Measurements from ENCODE around the gene WDCP. TPM values are rescaled to one million over a fixed set of nuclear protein-coding genes. Genes with fewer than 3 reads are reported as not detected.
"Not testable (repeated sequence)": the region's sequence is repeated elsewhere in the genome, so short reads cannot be mapped to it uniquely, and the experiment has no call there.

Gene WDCP
- 11.8 TPM for total RNA-seq

- intact Hi-C loops (cut with DNase I): no loop called here
Measured at GRCh38 chr2:24046930-24047702, at the start of gene WDCP. TSS of gene WDCP (minus strand) at chr2:24047391. CDS start at chr2:24039494, 7,897 bp downstream.

DNA sequence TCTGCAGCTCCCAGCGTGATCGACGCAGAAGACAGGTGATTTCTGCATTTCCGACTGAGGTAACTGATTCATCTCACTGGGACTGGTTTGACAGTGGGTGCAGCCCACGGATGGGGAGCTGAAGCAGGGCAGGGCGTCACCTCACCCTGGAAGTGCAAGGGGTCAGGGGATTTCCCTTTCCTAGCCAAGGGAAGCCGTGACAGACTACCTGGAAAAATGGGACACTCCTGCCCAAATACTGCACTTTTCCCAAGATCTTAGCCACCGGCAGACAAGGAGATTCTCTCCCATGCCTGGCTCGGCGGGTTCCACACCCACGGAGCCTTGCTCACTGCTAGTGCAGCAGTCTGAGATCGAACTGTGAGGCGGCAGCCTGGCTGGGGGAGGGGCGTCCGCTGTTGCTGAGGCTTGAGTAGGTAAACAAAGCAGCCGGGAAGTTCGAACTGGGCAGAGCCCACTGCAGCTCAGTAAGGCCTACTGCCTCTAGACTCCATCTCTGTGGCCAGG is 48.0 kb upstream of the WDCP start:
- DNase-seq (ENCODE audit: low spot score); intact Hi-C loops (cut with DNase I): not testable (repeated sequence)

More at GRCh38 chr2:24046930-24047702, at the start of gene WDCP:
- ATAC-seq (peak; percentile 100), DNase-seq (ENCODE audit: low spot score) (peak; percentile 95)

DNA sequence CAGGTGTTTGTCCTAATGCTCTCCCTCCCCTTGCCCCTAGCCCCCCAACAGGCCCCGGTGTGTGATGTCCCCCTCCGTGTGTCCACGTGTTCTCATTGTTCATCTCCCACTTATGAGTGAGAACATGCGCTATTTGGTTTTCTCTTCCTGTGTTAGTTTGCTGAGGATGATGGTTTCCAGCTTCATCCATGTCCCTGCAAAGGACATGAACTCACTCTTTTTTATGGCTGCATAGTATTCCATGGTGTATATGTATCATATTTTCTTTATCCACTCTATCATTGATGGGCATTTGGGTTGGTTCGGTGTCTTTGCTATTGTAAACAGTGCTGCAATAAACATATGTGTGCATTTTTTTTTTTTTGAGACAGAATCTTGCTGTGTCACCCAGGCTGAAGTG is 46.1 kb upstream of the WDCP start:
- DNase-seq (ENCODE audit: low spot score); ATAC-seq; intact Hi-C loops (cut with DNase I): not testable (repeated sequence)

More for the DNA sequence above, 48.0 kb upstream of the WDCP start:
- ATAC-seq: not testable (repeated sequence)

- intact Hi-C loops (cut with DNase I): loop anchor here (10.0 kb wide), 1 partner anchor 296 kb away; no protein-coding TSS in a partner anchor
- DNase-seq (ENCODE audit: low spot score) (no peak), ATAC-seq (no peak)
Measured at GRCh38 chr2:24088821-24089359, 41.7 kb upstream of the WDCP start.

DNA sequence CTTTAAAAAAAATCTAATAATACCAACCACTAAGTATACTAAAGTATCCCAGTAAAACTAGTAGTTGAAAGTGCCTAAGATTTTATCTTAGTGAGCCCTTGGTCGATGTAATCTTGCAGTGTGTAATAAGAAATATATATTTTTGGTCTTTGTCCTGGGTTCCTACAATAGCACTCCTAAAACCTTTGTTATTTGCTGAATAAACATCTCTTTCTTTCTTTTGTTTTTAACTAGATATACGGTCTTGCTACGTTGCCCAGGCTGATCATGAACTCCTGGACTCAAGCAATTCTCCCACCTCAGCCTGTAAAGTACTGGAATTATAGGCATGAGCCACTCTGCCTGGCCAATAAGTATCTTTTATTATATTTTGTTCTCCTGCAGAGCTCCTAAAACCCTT is 39.8 kb upstream of the WDCP start:
- no peak for DNase-seq (ENCODE audit: low spot score)
- no peak for ATAC-seq
- intact Hi-C loops (cut with DNase I): loop anchor here (10.0 kb wide), 1 partner anchor 298 kb away; no protein-coding TSS in a partner anchor

- intact Hi-C loops (cut with DNase I): loop anchor here (10.0 kb wide), 1 partner anchor 299 kb away; no protein-coding TSS in a partner anchor
- ATAC-seq: no peak
- no peak for DNase-seq (ENCODE audit: low spot score)
Measured at GRCh38 chr2:24086241-24086640, 39.0 kb upstream of the WDCP start.

DNA sequence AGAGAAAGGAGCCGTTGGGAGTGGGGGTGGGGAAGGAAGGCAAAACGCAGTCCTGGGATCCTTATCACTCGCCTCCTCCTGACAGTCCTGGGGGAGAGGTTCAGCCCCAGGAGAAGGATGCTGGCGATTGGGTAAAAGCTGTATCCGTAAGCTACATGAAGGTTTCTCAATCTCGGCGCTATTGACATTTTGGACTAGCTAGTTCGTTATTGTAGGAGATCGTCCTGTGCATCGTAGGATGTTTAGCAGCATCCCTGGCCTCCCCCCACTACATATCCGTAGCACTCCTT is 38.0 kb upstream of the WDCP start:
- intact Hi-C loops (cut with DNase I): loop anchor here (2.0 to 10.0 kb wide), 2 partner anchors 158 to 300 kb away; partner anchors contain the start of gene ATAD2B
- ATAC-seq (peak; percentile 33), DNase-seq (ENCODE audit: low spot score) (no peak)

DNA sequence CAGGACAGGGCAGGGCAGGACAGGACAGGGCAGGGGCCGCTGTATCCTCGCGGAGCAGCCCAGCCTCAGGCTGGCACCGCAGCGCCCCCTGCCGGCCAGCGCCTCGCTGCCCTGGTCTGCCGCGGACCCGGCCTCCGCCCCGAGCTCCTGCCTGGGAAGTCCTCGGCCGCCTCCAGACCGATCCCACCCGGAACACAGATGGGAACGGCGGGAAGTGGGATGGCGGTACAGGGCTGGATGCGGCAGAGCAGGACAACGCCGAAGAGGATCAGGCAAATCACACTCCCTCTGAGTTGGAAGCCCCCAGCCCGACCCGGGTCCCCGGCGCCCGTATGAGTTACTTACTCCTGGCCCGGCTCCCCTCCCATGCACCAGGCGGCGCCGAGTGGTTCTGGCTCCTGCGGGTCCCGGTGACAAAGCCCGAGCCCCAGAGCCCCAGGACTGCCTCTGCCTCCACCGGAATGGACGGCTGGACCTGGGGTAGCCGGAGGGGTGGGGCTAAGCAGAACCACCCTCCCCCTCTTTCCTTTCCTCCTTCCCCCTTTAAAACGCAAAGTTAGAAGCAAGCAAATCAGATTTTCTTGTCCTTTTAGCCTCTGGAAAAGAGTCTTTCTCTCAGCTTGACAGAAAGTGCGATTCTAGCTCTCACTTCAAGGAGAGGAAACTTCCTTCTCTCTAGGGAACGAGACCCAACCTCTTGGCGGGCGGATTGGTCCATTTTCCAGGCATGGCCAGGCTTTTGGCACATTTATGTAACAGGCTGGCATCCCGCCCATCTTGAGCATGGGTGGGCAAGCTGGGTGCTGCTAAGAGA is 37.4 kb upstream of the WDCP start, which contains the start of gene TP53I3:
Gene TP53I3, minus strand, starts transcription at position 449 of the 814 bp plus-strand sequence. CDS start 508 bp downstream, outside the sequence.
- intact Hi-C loops (cut with DNase I): loop anchor here (2.0 to 10.0 kb wide), 2 partner anchors 158 to 300 kb away; partner anchors contain the start of gene ATAD2B
- peak; percentile 96 for ATAC-seq

GRCh38 chr2:24083567-24084385 is 36.6 kb upstream of the WDCP start:
- intact Hi-C loops (cut with DNase I): loop anchor here (2.0 to 10.0 kb wide), 2 partner anchors 157 to 301 kb away; partner anchors contain the start of gene ATAD2B
- peak; percentile 69 for ATAC-seq
- no peak for DNase-seq (ENCODE audit: low spot score)

More for the DNA sequence above, 37.4 kb upstream of the WDCP start, which contains the start of gene TP53I3:
- peak; percentile 93 for DNase-seq (ENCODE audit: low spot score)

DNA sequence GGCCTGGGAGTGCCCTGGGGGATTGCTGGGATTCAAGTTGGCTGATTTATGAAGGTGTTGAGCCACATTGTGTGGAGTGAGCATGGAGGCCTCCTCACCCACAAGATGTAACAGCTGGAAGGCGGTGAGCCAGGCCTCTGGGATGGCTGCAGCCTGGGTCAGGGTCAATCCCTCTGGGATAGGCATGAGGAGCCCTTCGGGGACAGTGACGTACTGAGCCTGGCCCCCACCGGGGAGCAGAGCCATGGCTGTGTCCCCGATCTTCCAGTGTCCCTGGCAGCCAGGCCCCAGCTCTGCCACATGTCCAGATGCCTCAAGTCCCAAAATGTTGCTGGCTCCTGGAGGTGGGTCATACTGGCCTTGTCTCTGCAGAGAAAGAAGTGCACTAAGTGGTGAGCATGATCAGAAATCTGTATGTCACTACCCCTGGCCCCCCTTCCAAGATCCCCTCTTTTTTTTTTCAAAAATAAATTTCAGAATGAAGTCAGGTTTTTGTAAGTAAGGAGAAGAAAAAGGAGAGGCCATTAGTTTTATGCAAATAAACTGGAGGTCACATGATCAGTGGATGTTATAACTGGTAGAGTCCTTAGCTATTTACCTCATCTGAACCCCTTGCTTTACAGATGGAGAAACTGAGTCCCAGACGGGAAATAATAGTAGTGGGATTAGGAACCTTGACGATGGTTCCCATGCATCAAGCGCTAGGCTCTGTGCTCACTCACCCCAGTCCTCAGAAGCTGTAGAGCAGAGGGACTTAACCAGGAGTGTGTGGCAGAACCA is 35.8 kb upstream of the WDCP start:
- DNase-seq (ENCODE audit: low spot score): no peak
- intact Hi-C loops (cut with DNase I): loop anchor here (10.0 kb wide), 1 partner anchor 302 kb away; no protein-coding TSS in a partner anchor
- no peak for ATAC-seq

- intact Hi-C loops (cut with DNase I): loop anchor here (10.0 kb wide), 1 partner anchor 304 kb away; no protein-coding TSS in a partner anchor
- ATAC-seq (no peak), DNase-seq (ENCODE audit: low spot score) (no peak)
Measured at GRCh38 chr2:24080701-24081100, 33.5 kb upstream of the WDCP start.

DNA sequence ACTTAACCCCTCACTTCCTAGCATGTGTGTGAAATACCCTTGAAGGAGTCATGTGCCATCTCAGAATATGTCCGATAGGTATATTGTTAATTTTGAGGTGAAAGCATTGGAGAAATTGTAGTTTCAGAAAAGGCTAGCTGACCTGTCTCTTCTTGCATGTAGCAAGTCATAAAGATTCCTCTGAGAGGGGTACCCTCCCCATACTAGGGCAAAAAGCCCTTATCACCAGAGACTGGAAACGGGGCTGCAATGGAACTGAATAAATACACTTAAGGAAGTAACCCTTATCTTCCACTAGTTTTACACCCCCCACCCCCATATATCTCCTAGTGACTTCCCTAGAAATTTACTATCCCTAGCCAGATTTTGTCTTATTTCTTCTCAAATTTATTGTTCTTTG is 30.7 kb upstream of the WDCP start:
- ATAC-seq (no peak), DNase-seq (ENCODE audit: low spot score) (no peak)
- intact Hi-C loops (cut with DNase I): loop anchor here (10.0 kb wide), 1 partner anchor 1293 kb away; no protein-coding TSS in a partner anchor

DNA sequence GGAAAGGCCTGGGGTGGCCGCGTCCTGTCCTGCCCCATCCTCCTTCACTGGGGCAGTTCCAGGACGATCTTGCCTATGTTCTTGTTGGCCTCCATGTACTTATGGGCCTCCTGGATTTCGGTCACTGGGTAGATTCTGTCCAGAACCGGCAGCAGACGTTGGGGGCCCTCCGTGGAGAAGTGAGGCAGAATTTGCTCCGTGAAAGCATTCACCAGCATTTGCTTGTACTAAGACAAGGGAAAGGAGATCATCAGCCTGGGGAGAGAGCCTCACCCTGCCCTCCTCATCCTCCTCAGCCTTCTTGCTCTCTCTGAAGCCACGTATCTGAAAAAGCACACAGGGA is 30.3 kb upstream of the WDCP start:
- DNase-seq (ENCODE audit: low spot score) (no peak), ATAC-seq (no peak)
- intact Hi-C loops (cut with DNase I): loop anchor here (10.0 kb wide), 1 partner anchor 1293 kb away; no protein-coding TSS in a partner anchor

GRCh38 chr2:24076849-24077534 is 29.8 kb upstream of the WDCP start:
- ATAC-seq: peak; percentile 6
- no peak for DNase-seq (ENCODE audit: low spot score)
- intact Hi-C loops (cut with DNase I): loop anchor here (10.0 kb wide), 1 partner anchor 1292 kb away; no protein-coding TSS in a partner anchor

DNA sequence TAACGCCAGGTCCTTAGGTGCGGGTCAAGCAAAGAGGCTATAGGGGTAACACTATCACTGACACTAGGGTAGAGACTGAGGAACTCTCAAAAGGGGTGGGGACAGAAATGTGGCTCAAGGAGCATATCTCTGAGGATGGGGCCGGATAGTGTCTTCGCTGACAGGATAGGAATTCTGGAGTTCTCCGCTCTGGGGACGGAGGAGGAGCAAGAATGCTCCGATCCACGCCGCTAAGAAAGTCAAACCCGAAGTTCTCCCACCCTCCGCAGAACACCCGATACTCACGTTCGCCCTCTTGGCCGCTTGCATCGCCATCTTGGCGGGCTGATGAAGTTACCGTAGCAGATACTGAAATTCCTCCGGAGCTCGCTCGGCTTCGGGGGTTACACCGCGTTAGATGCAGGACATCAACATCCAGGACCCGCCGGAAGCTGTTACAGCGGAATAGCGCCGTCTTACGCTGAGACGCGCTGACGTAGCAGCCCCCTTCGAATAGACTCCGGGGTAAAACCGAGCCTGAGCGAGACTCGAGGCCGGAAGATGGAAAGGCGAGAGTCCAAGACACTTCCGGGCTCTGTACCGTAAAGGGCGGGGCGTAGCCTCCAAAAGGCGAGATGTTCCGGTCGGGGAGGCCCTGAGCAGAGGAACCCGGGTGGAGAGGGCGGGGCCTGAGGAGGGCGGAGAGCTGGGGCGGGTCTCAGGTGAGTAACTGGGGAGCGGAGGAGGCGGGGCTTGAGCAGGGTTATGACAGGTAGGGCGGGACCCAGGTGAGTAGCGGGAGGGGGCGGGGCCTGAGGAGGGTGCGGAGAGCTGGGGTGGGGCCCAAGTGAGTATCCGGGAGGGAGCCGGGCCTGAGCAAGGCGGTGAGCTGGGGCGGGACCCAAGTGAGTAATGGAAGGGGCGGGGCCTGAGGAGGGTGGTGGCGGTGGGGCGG is 29.0 kb upstream of the WDCP start, which contains the start of gene SF3B6:
Gene SF3B6, minus strand, starts transcription at position 412 of the 934 bp plus-strand sequence. Its CDS starts 97 bp downstream, at position 315.
- DNase-seq (ENCODE audit: low spot score) (peak; percentile 98), ATAC-seq (peak; percentile 97)
- intact Hi-C loops (cut with DNase I): loop anchor here (10.0 kb wide), 1 partner anchor 1291 kb away; no protein-coding TSS in a partner anchor

All from sciatic nerve (tissue), 2 donors.